Common myeloid progenitor, CD34-positive (primary cell): Measurements from ENCODE around the gene ALDH1A1.

ENCODE experiments used
- CTCF ChIA-PET: fragments of 350-600 bp; sonication (Branson Sonifier 250); formaldehyde crosslinking; loops from one replicate; lab custom pipeline; 2021; ENCODE audit warnings: antibody characterized with exemption; lab: Charles Lee
- POLR2A ChIA-PET: fragments of 350-600 bp; sonication (Branson Sonifier 250); formaldehyde crosslinking; loops from one replicate; lab custom pipeline; 2021; ENCODE audit warnings: antibody characterized with exemption; lab: Charles Lee
- DNase-seq, 3 donors: peaks; one replicate each; pipeline versions ENCODE4 v3.0.0 to v3.0.0-alpha.2; 2013
- H3K27ac ChIP-seq, 2 experiments: 1 replicate in 1 of 2; 2 replicates in 1 of 2; pipeline ENCODE4 v1.7.0; 2013; ENCODE audit warnings: inconsistent platforms in 2 of 2, low read length in 2 of 2, mild to moderate bottlenecking in 2 of 2, low read depth in 1 of 2, moderate library complexity in 1 of 2; ENCODE audit not compliant: severe bottlenecking in 2 of 2, insufficient read depth in 1 of 2, poor library complexity in 1 of 2
- H3K27me3 ChIP-seq, 5 experiments: replicated peaks in 2 of 5; 1 replicate in 3 of 5; 2 replicates in 2 of 5; pipeline versions ENCODE4 v1.6.1 to v1.7.0; 2013; ENCODE audit warnings: low read length in 4 of 5, mild to moderate bottlenecking in 2 of 5, moderate library complexity in 2 of 5, inconsistent platforms in 1 of 5; ENCODE audit not compliant: insufficient read depth in 5 of 5, control insufficient read depth in 4 of 5
- H3K36me3 ChIP-seq, 4 experiments: 1 replicate in 2 of 4; 2 replicates in 2 of 4; pipeline versions ENCODE4 v1.6.1 to v1.7.0; 2013; ENCODE audit warnings: low read length in 3 of 4, control low read depth in 1 of 4, mild to moderate bottlenecking in 1 of 4; ENCODE audit not compliant: control insufficient read depth in 4 of 4, insufficient read depth in 4 of 4
- H3K4me1 ChIP-seq, 4 experiments: 1 replicate in 3 of 4; 2 replicates in 1 of 4; pipeline versions ENCODE4 v1.6.1 to v1.7.1; 2013; ENCODE audit warnings: low read length in 3 of 4, mild to moderate bottlenecking in 3 of 4, control low read depth in 1 of 4, inconsistent platforms in 1 of 4, moderate library complexity in 1 of 4; ENCODE audit not compliant: control insufficient read depth in 4 of 4, insufficient read depth in 4 of 4; ENCODE audit errors: control extremely low read depth in 1 of 4
- H3K4me3 ChIP-seq, 7 experiments: 1 replicate in 4 of 7; 2 replicates in 3 of 7; pipeline versions ENCODE4 v1.5.1 to v1.7.0; 2013; ENCODE audit warnings: mild to moderate bottlenecking in 7 of 7, low read length in 6 of 7, moderate library complexity in 6 of 7, inconsistent platforms in 2 of 7, low read depth in 2 of 7, control low read depth in 1 of 7; ENCODE audit not compliant: insufficient read depth in 4 of 7, control insufficient read depth in 1 of 7; ENCODE audit errors: extremely low read depth in 1 of 7
- H3K9me3 ChIP-seq, 5 experiments: 1 replicate in 4 of 5; 2 replicates in 1 of 5; pipeline versions ENCODE4 v1.6.1 to v1.7.1; 2013; ENCODE audit warnings: low read length in 4 of 5, mild to moderate bottlenecking in 2 of 5, inconsistent platforms in 1 of 5, low read depth in 1 of 5, moderate library complexity in 1 of 5; ENCODE audit not compliant: control insufficient read depth in 4 of 5, insufficient read depth in 2 of 5; ENCODE audit errors: control extremely low read depth in 1 of 5
- WGBS: methylation state at CpG from one replicate; pipeline ENCODE4 v1.1.5; 2013; ENCODE audit not compliant: insufficient coverage; 5-methylcytosine and 5-hydroxymethylcytosine counted together

ALDH1A1 gene

DNA sequence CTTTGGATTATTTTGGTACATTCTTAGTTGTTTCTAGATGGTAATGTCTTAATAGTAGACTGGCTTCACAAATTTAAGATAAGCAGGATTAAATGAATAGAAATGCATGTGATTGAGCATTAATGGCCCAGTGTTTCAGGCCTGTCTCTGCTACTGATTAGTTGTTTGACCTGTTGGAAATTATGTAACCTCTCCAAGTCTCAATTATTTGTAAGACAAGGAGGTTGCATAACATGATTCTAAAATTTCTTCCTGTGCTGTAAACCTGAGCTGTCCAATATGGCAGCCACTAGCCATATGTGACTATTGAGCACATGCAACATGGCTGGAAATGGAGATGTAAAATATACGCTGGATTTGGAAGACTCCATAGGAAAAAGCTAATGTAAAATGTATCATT lies 97.5 kb downstream of the ALDH1A1 start:
- no CpG with 5 or more reads among the region's 1 CpG for WGBS
- Histone ChIP-seq H3K27ac (no peak overlapping the region), H3K4me3 (no peak overlapping the region), H3K4me1 (peaks cover 0 to 4% (median 2%) of the 10 kb centered on the region in 4 experiments), H3K27me3 (no peaks in the 10 kb centered on the region), H3K9me3 (no peaks in the 10 kb centered on the region), H3K36me3 (no peaks in the 10 kb centered on the region)
- ChIA-PET CTCF (interaction anchor here (1.2 to 7.7 kb wide), 4 partner anchors 9 to 252 kb away, joined by 3 to 86 read pairs (median 8); no protein-coding TSS in a partner anchor), POLR2A (no interaction called here)
- DNase-seq = no peak
